DOHH2 (cell line): Measurements from ENCODE around the gene AIDA.

ENCODE experiments used
- H3F3A ChIP-seq: fragments of 200-600 bp; sonication (generic), shearing (Covaris generic); 2 replicates; pipeline ENCODE4 v1.6.0; 2016; ENCODE audit warnings: antibody characterized with exemption, mild to moderate bottlenecking; ENCODE audit not compliant: control insufficient read depth, insufficient read depth
- H3K27ac ChIP-seq: fragments of 200-600 bp; sonication (generic); 2 replicates; pipeline ENCODE4 v1.5.1; 2014; ENCODE audit warnings: low read depth, mild to moderate bottlenecking, low read length, moderate library complexity
- H3K27me3 ChIP-seq: fragments of 200-600 bp; sonication (generic); 2 replicates; pipeline ENCODE4 v1.6.1; 2014; ENCODE audit warnings: mild to moderate bottlenecking, low read length, mixed read lengths; ENCODE audit not compliant: control insufficient read depth
- H3K36me3 ChIP-seq: fragments of 200-600 bp; sonication (generic); 2 replicates; pipeline ENCODE4 v1.6.1; 2014; ENCODE audit warnings: mild to moderate bottlenecking, low read length, moderate library complexity, mixed read lengths; ENCODE audit not compliant: control insufficient read depth
- H3K4me1 ChIP-seq: fragments of 200-600 bp; sonication (generic); 2 replicates; pipeline ENCODE4 v1.6.1; 2014; ENCODE audit warnings: mild to moderate bottlenecking, low read length, mixed read lengths; ENCODE audit not compliant: control insufficient read depth
- H3K4me2 ChIP-seq: fragments of 200-600 bp; sonication (generic); 2 replicates; pipeline ENCODE4 v1.6.0; 2014; ENCODE audit warnings: mild to moderate bottlenecking, low read length, moderate library complexity
- H3K4me3 ChIP-seq: fragments of 200-600 bp; sonication (generic); 2 replicates; pipeline ENCODE4 v1.5.1; 2014; ENCODE audit warnings: mild to moderate bottlenecking, low read length, mixed read lengths
- H3K79me2 ChIP-seq: fragments of 200-600 bp; sonication (generic); 2 replicates; pipeline ENCODE4 v1.6.1; 2014; ENCODE audit warnings: mild to moderate bottlenecking, low read length, mixed read lengths; ENCODE audit not compliant: control insufficient read depth
- H3K9me2 ChIP-seq: fragments of 200-600 bp; sonication (generic); replicated peaks from 2 replicates; pipeline ENCODE4 v1.6.1; 2014; ENCODE audit warnings: mild to moderate bottlenecking, low read length, mixed read lengths; ENCODE audit not compliant: control insufficient read depth
- H3K9me3 ChIP-seq: fragments of 200-600 bp; sonication (generic); 2 replicates; pipeline ENCODE4 v1.6.1; 2014; ENCODE audit warnings: antibody characterized with exemption, low read length, mixed read lengths; ENCODE audit not compliant: control insufficient read depth, insufficient read depth
- H4K20me1 ChIP-seq: fragments of 200-600 bp; sonication (generic); 2 replicates; pipeline ENCODE4 v1.6.0; 2014; ENCODE audit warnings: low read depth, mild to moderate bottlenecking, antibody characterized with exemption, low read length, moderate library complexity; ENCODE audit not compliant: control insufficient read depth, insufficient read depth
- EZH2phosphoT487 ChIP-seq: fragments of 200-600 bp; sonication (generic); IDR thresholded peaks from 2 replicates; pipeline ENCODE4 v1.6.1; 2017; ENCODE audit warnings: borderline replicate concordance, mild to moderate bottlenecking, antibody characterized with exemption, low read length, moderate library complexity, mixed read lengths
- TF ChIP-seq, protein P1 (sequence below): fragments of 200-600 bp; sonication (generic); IDR thresholded peaks from one replicate; pipeline ENCODE4 v1.5.1; 2014; ENCODE audit warnings: antibody characterized with exemption, mild to moderate bottlenecking, low read depth, low read length; ENCODE audit not compliant: poor library complexity, severe bottlenecking

Gene AIDA

DNA sequence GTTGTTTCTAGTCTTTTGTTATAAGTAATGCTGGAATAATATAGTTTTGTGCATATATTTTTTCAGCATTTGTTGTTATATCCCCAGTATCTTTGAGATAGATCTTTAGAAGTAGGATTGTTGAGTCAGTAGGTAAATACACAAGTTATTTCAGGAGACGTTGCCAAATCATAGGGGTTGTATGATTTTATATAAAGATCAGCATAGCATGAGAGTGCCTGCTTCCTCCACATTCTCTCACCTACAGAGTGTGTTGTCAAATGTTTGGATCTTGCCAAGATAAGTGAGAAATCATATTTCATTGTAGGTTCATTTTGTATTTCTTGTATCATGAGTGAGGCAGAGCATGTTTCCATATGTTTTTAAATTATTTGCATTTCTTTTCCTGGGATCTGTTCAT lies 69.8 kb downstream of the AIDA start:
- H3K27ac ChIP-seq: no peak overlapping the region
- H3K36me3 ChIP-seq: peaks cover 16% of the 10 kb centered on the region; the same call in 1 of the 2 replicates
- H3K27me3 ChIP-seq: no peaks in the 10 kb centered on the region
- peaks cover 17% of the 10 kb centered on the region for H3K79me2 ChIP-seq
- H3K4me1 ChIP-seq: peaks cover 17% of the 10 kb centered on the region
- TF ChIP-seq, protein P1, sequence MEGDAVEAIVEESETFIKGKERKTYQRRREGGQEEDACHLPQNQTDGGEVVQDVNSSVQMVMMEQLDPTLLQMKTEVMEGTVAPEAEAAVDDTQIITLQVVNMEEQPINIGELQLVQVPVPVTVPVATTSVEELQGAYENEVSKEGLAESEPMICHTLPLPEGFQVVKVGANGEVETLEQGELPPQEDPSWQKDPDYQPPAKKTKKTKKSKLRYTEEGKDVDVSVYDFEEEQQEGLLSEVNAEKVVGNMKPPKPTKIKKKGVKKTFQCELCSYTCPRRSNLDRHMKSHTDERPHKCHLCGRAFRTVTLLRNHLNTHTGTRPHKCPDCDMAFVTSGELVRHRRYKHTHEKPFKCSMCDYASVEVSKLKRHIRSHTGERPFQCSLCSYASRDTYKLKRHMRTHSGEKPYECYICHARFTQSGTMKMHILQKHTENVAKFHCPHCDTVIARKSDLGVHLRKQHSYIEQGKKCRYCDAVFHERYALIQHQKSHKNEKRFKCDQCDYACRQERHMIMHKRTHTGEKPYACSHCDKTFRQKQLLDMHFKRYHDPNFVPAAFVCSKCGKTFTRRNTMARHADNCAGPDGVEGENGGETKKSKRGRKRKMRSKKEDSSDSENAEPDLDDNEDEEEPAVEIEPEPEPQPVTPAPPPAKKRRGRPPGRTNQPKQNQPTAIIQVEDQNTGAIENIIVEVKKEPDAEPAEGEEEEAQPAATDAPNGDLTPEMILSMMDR: no peak
- no peak for TF ChIP-seq EZH2phosphoT487
- peaks cover 7% of the 10 kb centered on the region; the same call in 1 of the 2 replicates for H3F3A ChIP-seq
- no peaks in the 10 kb centered on the region for H3K9me2 ChIP-seq
- no peaks in the 10 kb centered on the region for H4K20me1 ChIP-seq
- no peak overlapping the region for H3K4me2 ChIP-seq
- H3K9me3 ChIP-seq: no peaks in the 10 kb centered on the region
- H3K4me3 ChIP-seq: no peak overlapping the region

DNA sequence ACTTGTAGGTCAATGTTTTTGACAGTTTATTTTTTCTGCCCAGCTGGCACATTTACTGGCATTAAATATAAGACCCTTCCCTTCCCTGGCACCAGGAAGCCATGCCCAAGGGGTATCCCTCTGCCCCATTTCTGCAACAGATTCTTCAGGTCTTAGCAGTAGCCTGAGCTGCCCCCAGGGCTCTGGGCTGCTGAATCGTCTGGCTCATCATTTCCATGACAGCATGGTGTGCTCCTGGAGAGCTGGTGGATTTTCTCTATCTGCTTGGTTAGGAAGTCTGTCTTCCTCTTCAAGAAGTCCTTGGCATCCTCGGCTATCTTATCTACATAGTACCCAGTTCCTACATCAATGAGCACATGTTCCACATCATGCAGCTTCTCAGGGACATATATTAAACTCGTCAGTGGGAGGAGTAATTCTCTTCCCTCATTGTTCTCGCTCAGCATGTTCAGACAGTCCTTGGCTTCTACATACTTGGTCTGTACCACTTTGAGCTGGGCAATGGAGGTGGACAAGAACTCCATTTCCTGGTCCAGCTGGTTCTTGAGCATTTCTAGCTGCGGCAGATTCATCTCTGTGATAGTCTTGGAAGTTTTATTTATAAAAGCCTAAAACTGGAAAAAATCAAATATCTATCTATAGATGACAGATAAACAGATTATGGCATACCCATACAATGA lies 70.9 kb downstream of the AIDA start:
- Histone ChIP-seq H3K4me2 (no peak overlapping the region), H3K9me3 (no peaks in the 10 kb centered on the region), H3F3A (peaks cover 4% of the 10 kb centered on the region; the same call in 1 of the 2 replicates), H3K4me3 (no peak overlapping the region), H3K27me3 (no peaks in the 10 kb centered on the region), H4K20me1 (no peaks in the 10 kb centered on the region), H3K27ac (no peak overlapping the region), H3K4me1 (peaks cover 17% of the 10 kb centered on the region), H3K36me3 (peaks cover 11% of the 10 kb centered on the region; the same call in 1 of the 2 replicates), H3K79me2 (peaks cover 17% of the 10 kb centered on the region), H3K9me2 (no peaks in the 10 kb centered on the region)
- TF ChIP-seq, protein P1: no peak
- TF ChIP-seq EZH2phosphoT487: no peak

DNA sequence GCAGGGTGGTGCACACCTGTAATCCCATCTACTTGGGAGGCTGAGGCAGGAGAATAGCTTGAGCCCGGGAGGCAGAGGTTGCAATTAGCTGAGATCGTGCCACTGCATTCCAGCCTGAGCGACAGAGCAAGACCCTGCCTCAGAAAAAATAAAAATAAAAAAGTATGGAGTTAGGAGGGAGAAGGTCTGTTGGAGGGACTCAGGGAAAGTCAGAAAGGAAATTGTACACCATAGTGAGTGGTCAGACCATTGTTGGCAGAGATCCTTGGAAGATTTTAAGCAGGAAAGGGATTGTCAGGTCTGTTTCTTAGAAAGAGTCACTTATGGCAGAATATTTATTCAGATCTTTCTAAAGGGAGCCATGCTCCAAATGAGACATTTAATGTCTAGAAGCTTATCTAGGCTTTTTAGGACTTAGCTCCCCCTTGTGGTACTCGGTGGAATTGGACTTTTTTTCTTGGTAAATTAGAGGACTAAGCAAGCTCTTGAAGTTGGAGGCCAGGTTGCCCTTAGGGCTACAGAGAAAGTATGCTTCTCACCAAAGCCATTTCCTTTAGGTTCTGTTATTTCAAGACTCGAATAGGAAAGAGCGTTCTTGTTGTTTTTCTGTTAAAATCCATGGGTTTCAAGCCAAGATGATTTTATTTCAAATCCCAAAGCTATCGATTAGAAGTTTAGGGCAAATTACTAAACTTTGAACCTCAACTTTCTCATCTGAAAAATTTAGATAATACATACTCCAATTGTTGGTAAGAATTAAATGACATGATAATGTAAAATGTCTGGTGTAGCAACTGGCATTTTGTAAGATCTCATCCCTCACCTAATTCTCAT lies 77.9 kb downstream of the AIDA start:
- peaks cover 12% of the 10 kb centered on the region for H3K36me3 ChIP-seq
- H3F3A ChIP-seq: no peaks in the 10 kb centered on the region
- no peaks in the 10 kb centered on the region for H3K79me2 ChIP-seq
- no peaks in the 10 kb centered on the region for H3K27me3 ChIP-seq
- no peaks in the 10 kb centered on the region for H3K9me3 ChIP-seq
- H4K20me1 ChIP-seq: no peaks in the 10 kb centered on the region
- no peak overlapping the region for H3K4me2 ChIP-seq
- no peak overlapping the region for H3K27ac ChIP-seq
- no peaks in the 10 kb centered on the region for H3K9me2 ChIP-seq
- TF ChIP-seq, protein P1: peak; percentile 84
- TF ChIP-seq EZH2phosphoT487: no peak
- no peaks in the 10 kb centered on the region for H3K4me1 ChIP-seq
- H3K4me3 ChIP-seq: no peak overlapping the region
